Epithelial cell of esophagus (primary cell): Measurements from ENCODE around the gene NAALADL2.
A peak's percentile ranks its signal among the peaks of the same experiment; 100 is the strongest.

Source experiments
- DNase-seq: peaks from one replicate; pipeline ENCODE4 v3.0.0; 2010; ENCODE audit warnings: low read depth
- H3K4me3 ChIP-seq: 2 replicates; pipeline ENCODE4 v1.5.1; 2011; ENCODE audit warnings: mild to moderate bottlenecking, low read length, control low read depth
- CTCF ChIP-seq: IDR thresholded peaks from 2 replicates; pipeline ENCODE4 v1.5.1; 2011; ENCODE audit warnings: low read depth, mild to moderate bottlenecking, low read length, control low read depth, inconsistent platforms; ENCODE audit not compliant: insufficient read depth; ENCODE audit errors: missing control alignments

Gene NAALADL2

GRCh38 chr3:175018946-175019727, 160.0 kb downstream of the NAALADL2 start:
- TF ChIP-seq CTCF = no peak
- no peak overlapping the region for H3K4me3 ChIP-seq
- no peak for DNase-seq

GRCh38 chr3:175020101-175020500, 161.0 kb downstream of the NAALADL2 start:
- TF ChIP-seq CTCF = no peak
- H3K4me3 ChIP-seq = no peak overlapping the region
- peak; percentile 3 for DNase-seq

GRCh38 chr3:175029828-175030227, 170.7 kb downstream of the NAALADL2 start:
- DNase-seq = no peak
- no peak for TF ChIP-seq CTCF
- no peak overlapping the region for H3K4me3 ChIP-seq

- H3K4me3 ChIP-seq = no peak overlapping the region
- no peak for TF ChIP-seq CTCF
- no peak for DNase-seq
These were observed 180.7 kb downstream of the NAALADL2 start for GRCh38 chr3:175039875-175040274.

- no peak for TF ChIP-seq CTCF
- DNase-seq = no peak
These were observed 182.2 kb downstream of the NAALADL2 start for GRCh38 chr3:175041369-175041768.

GRCh38 chr3:175046601-175047000, 187.5 kb downstream of the NAALADL2 start:
- no peak for TF ChIP-seq CTCF
- H3K4me3 ChIP-seq = no peak overlapping the region
- no peak for DNase-seq

More at GRCh38 chr3:175041369-175041768, 182.2 kb downstream of the NAALADL2 start:
- no peak overlapping the region for H3K4me3 ChIP-seq

GRCh38 chr3:175047786-175048185, 188.7 kb downstream of the NAALADL2 start:
- no peak overlapping the region for H3K4me3 ChIP-seq
- TF ChIP-seq CTCF = no peak
- DNase-seq = no peak
